ENCODE measurements around the gene PKHD1. TPM values are rescaled to one million over a fixed set of nuclear protein-coding genes. Genes with fewer than 3 reads are reported as not detected.

PKHD1 gene
- total and polyA plus RNA-seq, 2 of the 8 experiments (the other 6 are each of a cell fraction or from before 2014, with no cell fraction given) = 0.06 to 0.09 TPM

DNA sequence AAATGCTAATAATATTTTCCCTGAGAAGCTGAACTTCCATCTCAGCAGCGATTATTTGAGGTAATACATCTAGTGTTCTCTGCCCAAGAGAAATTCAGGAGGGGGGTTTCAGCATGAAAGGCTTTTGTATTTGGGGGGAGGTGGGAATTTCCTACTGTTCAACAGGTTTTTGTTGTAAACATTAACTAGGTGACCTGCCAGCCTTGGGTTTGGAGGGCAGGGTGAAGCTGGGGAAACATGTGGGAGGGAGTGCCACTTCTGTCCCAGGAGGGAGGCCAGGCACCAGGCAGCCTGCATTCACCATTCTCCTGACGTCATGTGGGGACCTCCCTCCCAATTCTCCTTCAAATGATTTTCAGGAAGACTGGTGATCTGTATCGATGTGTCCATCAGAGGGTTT is 37.7 kb upstream of the PKHD1 start:
- Histone ChIP-seq H2BK20ac (ENCODE audit: low read length) (no peak overlapping the region), H3K27me3 (replicated peaks in 1 of 4; ENCODE audit: control insufficient read depth in 3 of 4, extremely low read depth in 1 of 4, insufficient read depth in 3 of 4, low read length in 3 of 4) (no peaks in the 10 kb centered on the region), H4K91ac (replicated peaks; ENCODE audit: insufficient read length, low read length) (no peak overlapping the region), H3K36me3 (ENCODE audit: control insufficient read depth in 2 of 4, insufficient read depth in 4 of 4, low read length in 3 of 4) (no peaks in the 10 kb centered on the region; a peak in 2 of 8 replicates), H3K23ac (ENCODE audit: insufficient read length) (no peak overlapping the region), H2BK120ac (replicated peaks; ENCODE audit: low read depth, low read length) (no peak overlapping the region), H3K79me1 (ENCODE audit: low read depth, low read length) (no peaks in the 10 kb centered on the region), H4K20me1 (replicated peaks in 1 of 2; ENCODE audit: control insufficient read depth in 1 of 2, insufficient read depth in 2 of 2, low read length in 2 of 2) (no peaks in the 10 kb centered on the region), H3K4me1 (replicated peaks in 1 of 4; ENCODE audit: control insufficient read depth in 3 of 4, insufficient read depth in 4 of 4, low read length in 3 of 4) (no peaks in the 10 kb centered on the region), H3K18ac (ENCODE audit: extremely low read depth, low read length) (no peak overlapping the region), H2BK12ac (ENCODE audit: low read depth, low read length) (no peak overlapping the region), H4K8ac (ENCODE audit: extremely low read depth, insufficient read depth, low read length) (no peak overlapping the region), H3K79me2 (ENCODE audit: control insufficient read depth in 1 of 2, insufficient read depth in 2 of 2, low read length in 2 of 2) (no peaks in the 10 kb centered on the region), H3K4me2 (ENCODE audit: insufficient read depth in 1 of 2, low read depth in 2 of 2, low read length in 2 of 2) (no peak overlapping the region), H3K23me2 (ENCODE audit: low read depth, low read length) (no peaks in the 10 kb centered on the region), H2AFZ (ENCODE audit: low read length) (no peak overlapping the region), H4K5ac (ENCODE audit: insufficient read length, low read depth, low read length) (no peak overlapping the region), H3K9ac (replicated peaks in 1 of 4; ENCODE audit: extremely low read depth in 1 of 4, low read depth in 3 of 4, low read length in 3 of 4) (no peak overlapping the region), H2BK5ac (ENCODE audit: low read depth, low read length) (no peak overlapping the region), H3K14ac (ENCODE audit: insufficient read length) (no peak overlapping the region), H2AK5ac (ENCODE audit: low read depth, low read length) (no peak overlapping the region), H3K56ac (replicated peaks; ENCODE audit: insufficient read length, low read depth, low read length) (no peak overlapping the region), H2BK15ac (ENCODE audit: low read length) (no peak overlapping the region), H3K27ac (ENCODE audit: low read depth, low read length) (no peak overlapping the region), H3K4ac (replicated peaks; ENCODE audit: insufficient read length, low read depth, low read length) (no peak overlapping the region), H3K9me3 (ENCODE audit: insufficient read depth in 2 of 2, low read depth in 1 of 2, low read length in 1 of 2) (no peaks in the 10 kb centered on the region), H3K4me3 (ENCODE audit: extremely low read depth in 1 of 4, insufficient read depth in 2 of 4, low read depth in 3 of 4, low read length in 4 of 4) (no peak overlapping the region)
- FAIRE-seq (no peak), DNase-seq (ENCODE audit: low read depth in 1 of 2, low spot score in 2 of 2) (no peak)
- 85% methylated on average over 3 of the region's 3 CpGs; no CpG with 5 or more reads in 1 of the 2 experiments for WGBS, 2 experiments (ENCODE audit: extremely low coverage in 1 of 2, insufficient coverage in 1 of 2, insufficient read length in 1 of 2, insufficient replicate concordance in 2 of 2, low coverage in 1 of 2, low lambda C conversion rate in 2 of 2, missing lambda C conversion rate in 1 of 2)
- CTCF ChIA-PET (ENCODE audit: partially characterized antibody) = interaction anchor here (0.8 to 1.7 kb wide), 3 partner anchors 10 to 76 kb away, joined by 3 to 5 read pairs (median 3); no protein-coding TSS in a partner anchor
- no peak for TF ChIP-seq ASH2L (IDR thresholded peaks at IDR 0.05; ENCODE audit: low read length)
- TF ChIP-seq POU5F1 (IDR thresholded peaks at IDR 0.05; ENCODE audit: low read depth, low read length) = no peak
- TF ChIP-seq CHD1 (IDR thresholded peaks at IDR 0.05; ENCODE audit: low read depth, low read length) = no peak
- no peak for TF ChIP-seq ZNF274 (IDR thresholded peaks at IDR 0.05; ENCODE audit: borderline replicate concordance, extremely low read depth, low read length)
- no peak for TF ChIP-seq BCL11A (IDR thresholded peaks at IDR 0.05; ENCODE audit: low read depth in 2 of 2, low read length in 2 of 2)
- no peak for TF ChIP-seq GABPA (IDR thresholded peaks at IDR 0.05; ENCODE audit: borderline replicate concordance, insufficient read depth, low read length)
- no peak for TF ChIP-seq RNF2 (IDR thresholded peaks at IDR 0.05; ENCODE audit: borderline replicate concordance, low read depth, low read length, missing control alignments, poor library complexity, severe bottlenecking)
- no peak for TF ChIP-seq SIN3A (conservative IDR thresholded peaks at IDR 0.05 in 1 of 2, IDR thresholded peaks at IDR 0.05 in 1 of 2; ENCODE audit: low read depth in 1 of 2, low read length in 2 of 2)
- no peak for TF ChIP-seq HDAC2 (IDR thresholded peaks at IDR 0.05; ENCODE audit: borderline replicate concordance in 1 of 2, low read depth in 2 of 2, low read length in 2 of 2)
- TF ChIP-seq RAD21 (IDR thresholded peaks at IDR 0.05 in 1 of 2, conservative IDR thresholded peaks at IDR 0.05 in 1 of 2; ENCODE audit: low read depth in 2 of 2, low read length in 2 of 2) = no peak
- no peak for TF ChIP-seq CREB1 (IDR thresholded peaks at IDR 0.05)
- no peak for TF ChIP-seq JUND (IDR thresholded peaks at IDR 0.05; ENCODE audit: low read length)
- POLR2A ChIA-PET (ENCODE audit: partially characterized antibody) = no interaction called here

Data from H1 (cell line).